Measurements from ENCODE around the gene PHACTR1.
A peak's percentile ranks its signal among the peaks of the same experiment; 100 is the strongest.

The PHACTR1 gene

GRCh38 chr6:13332349-13332706 lies 615.8 kb downstream of the PHACTR1 start:
- no peak for DNase-seq

GRCh38 chr6:13334953-13335352 lies 618.4 kb downstream of the PHACTR1 start:
- no peak for DNase-seq

GRCh38 chr6:13336553-13336952 lies 620.0 kb downstream of the PHACTR1 start:
- DNase-seq, result peak; percentile 82

- no peak for DNase-seq
Measured at GRCh38 chr6:13338038-13338437, 621.5 kb downstream of the PHACTR1 start.

Data from activated naive CD4-positive, alpha-beta T cell treated with Interleukin-2 at 50 U/mL for 16 hours (primary cell).